Fibroblast of gingiva (primary cell): Measurements from ENCODE around the gene LEKR1.
"Not testable (repeated sequence)": the region's sequence is repeated elsewhere in the genome, so short reads cannot be mapped to it uniquely, and the experiment has no call there.

ENCODE experiments used
- DNase-seq: peaks from one replicate; pipeline ENCODE4 v3.0.0-alpha.2; 2011; ENCODE audit warnings: low read depth

The LEKR1 gene

GRCh38 chr3:156808025-156808424 lies 18.1 kb upstream of the LEKR1 start:
- DNase-seq = no peak

GRCh38 chr3:156811089-156811862 lies 14.9 kb upstream of the LEKR1 start:
- DNase-seq = peak; percentile 39

GRCh38 chr3:156812521-156813335 lies 13.4 kb upstream of the LEKR1 start:
- DNase-seq = peak; percentile 35

- DNase-seq = no peak
Measured at GRCh38 chr3:156814295-156814694, 11.9 kb upstream of the LEKR1 start.

- peak; percentile 56 for DNase-seq
Measured at GRCh38 chr3:156816091-156816793, 9.9 kb upstream of the LEKR1 start.

- DNase-seq = peak; percentile 78
Measured at GRCh38 chr3:156816794-156817645, 9.1 kb upstream of the LEKR1 start.

- DNase-seq = no peak
Measured at GRCh38 chr3:156817646-156818272, 8.4 kb upstream of the LEKR1 start.

GRCh38 chr3:156818273-156818651 lies 7.9 kb upstream of the LEKR1 start:
- no peak for DNase-seq

- DNase-seq = no peak
Measured at GRCh38 chr3:156818890-156819289, 7.3 kb upstream of the LEKR1 start.

- no peak for DNase-seq
Measured at GRCh38 chr3:156819842-156820691, 6.1 kb upstream of the LEKR1 start.

- no peak for DNase-seq
Measured at GRCh38 chr3:156820692-156821080, 5.5 kb upstream of the LEKR1 start.

DNA sequence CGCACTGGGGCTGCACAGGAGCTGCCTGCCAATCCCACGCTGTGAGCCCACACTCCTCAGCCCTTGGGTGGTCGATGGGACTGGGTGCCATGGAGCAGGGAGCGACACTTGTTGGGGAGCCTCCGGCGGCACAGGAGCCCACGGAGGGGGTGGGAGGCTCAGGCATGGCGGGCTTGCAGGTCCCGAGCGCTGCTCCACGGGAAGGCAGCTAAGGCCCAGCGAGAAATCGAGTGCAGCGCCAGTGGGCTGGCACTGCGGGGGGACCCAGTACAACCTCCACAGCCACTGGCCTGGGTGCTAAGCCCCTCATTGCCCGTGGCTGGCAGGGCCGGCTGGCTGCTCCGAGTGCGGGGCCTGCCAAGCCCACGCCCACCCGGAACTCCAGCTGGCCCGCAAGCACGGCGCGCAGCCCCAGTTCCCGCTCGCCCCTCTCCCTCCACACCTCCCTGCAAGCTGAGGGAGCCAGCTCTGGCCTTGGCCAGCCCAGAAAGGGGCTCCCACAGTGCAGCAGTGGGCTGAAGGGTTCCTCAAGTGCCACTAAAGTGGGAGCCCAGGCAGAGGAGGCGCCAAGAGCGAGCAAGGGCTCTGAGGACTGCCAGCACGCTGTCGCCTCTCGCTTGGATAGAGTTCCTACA lies 3.4 kb upstream of the LEKR1 start:
- DNase-seq = not testable (repeated sequence)

DNA sequence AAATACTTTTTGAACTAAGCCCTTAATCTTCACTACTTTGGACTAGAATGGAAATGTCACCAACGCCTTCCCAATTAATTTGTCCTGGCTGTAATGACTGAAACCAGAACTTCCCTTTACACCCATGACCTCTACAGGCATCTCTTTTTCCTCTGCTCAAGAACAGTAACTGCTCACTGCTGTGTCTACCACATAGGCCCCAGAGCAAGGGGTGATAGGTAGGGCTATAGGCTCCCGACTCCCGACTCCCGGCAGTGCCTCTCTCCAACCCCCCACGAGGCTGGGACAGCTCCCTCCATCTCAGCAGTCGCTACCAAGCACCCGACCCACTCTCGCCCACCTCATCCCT lies 384 bp upstream of the LEKR1 start:
- no peak for DNase-seq

DNA sequence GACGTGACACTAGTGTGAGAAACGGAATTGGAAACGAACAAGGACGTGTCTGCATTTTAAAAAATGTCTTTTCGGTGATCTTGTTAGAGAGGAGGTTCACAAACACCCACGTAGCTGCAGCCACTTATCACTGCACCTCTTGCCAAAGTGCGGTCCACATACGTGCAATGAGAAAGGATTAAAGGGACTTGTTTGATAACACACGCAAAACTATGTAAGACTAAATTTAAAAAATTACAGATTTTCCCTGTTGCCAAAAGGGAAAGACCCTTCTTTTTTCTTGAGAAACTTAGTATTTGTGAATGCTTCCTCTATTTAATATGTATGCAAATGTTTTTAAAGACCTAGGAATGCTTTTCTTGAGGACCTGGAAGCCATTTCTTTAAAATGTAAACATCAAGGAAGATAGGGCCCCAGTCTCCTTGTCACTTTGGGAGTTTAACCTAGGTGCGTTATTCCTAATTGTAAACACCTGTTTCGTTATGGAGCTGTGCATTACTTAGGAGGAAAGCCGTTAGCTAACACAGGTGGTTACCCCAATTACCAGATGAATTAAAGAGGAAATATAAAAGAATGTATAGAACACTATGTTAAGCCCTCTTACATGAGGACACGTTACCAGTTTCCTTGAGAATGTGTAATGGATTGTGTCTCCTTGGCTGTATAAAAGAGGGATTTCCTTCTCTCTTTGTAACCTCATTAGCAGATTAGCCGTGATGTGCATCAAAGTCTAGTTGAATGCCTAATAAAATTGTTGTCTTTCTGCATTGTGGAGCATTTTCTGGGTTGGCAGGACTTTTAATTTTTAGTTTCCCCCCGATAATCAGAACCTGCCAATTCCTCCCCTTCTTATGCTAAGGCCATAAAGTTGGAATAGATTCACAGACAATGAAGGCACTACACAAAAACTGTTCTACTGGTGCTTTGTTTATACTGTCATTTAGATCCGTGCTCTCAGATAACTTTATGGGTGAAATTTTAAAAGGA lies 1.0 kb downstream of the LEKR1 start:
- no peak for DNase-seq

DNA sequence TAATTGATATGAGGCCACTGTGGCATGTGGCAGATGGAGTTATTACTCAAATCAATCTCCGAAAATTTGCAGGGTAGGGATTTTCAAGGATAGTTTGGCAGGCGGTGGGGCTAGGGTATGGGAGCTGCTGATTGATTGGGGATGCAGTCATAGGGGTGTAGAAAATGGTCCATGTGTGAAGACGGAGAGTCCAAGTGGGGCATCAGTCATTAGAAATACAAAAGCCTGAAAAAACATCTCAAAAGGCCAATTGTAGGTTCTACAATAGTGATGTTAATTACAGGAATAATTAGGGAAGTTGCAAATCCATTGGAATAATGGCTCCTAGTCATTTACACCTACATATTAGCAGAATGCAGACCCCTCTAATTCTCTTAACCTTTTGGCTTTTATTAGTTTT lies 4.9 kb downstream of the LEKR1 start:
- DNase-seq = no peak

- DNase-seq = no peak
Measured at GRCh38 chr3:156834435-156834834, 8.3 kb downstream of the LEKR1 start.

DNA sequence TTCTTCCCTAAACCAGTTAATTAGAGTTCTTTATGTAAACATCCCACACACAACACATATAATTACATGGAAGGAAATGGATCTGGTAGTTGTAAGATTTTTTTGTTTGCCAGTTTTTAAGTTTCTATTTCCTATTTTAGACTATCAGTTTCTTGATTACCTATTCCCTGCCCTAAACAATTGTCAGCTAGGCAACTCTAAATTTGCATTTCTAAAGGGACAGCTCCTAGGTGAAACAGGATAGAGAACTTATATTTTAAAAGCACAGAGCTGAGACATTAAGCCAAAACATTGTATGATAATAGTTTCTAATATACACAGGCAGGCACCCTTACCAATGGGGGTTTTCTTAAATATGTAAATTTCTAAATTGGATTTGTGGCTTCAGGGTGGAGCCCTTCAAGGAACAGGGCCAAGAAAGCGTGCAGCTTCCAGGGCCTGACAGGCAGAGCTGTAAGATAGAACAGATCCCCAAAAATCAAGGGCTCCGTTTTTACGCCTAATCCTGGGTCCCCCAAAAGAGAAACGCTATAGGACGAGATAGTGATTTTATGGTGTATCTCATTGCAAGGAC lies 8.9 kb downstream of the LEKR1 start:
- no peak for DNase-seq

DNA sequence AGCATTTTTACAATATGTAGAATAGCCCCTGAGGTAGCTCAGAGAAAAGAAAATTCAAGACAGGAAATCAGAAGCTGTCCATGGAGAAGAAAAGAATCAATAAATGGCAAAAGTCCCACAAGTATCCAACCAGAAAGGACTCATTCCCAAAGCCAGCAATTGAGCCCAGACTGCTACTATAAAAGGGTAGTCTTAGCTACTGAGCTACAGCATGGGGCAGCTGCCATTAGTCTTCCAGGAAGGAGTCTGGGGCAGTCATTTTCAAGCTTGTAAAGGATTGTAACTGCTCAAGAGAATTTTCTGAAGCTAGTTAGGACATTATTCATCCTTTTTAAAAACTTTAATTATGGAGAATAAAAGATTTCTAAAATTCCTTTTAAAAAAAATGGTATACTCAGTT lies 10.5 kb downstream of the LEKR1 start:
- no peak for DNase-seq
